ENCODE results near the gene DPP6.

Gene DPP6

GRCh38 chr7:154759989-154760388 is 707.8 kb downstream of the DPP6 start:
- TF ChIP-seq, protein P1, sequence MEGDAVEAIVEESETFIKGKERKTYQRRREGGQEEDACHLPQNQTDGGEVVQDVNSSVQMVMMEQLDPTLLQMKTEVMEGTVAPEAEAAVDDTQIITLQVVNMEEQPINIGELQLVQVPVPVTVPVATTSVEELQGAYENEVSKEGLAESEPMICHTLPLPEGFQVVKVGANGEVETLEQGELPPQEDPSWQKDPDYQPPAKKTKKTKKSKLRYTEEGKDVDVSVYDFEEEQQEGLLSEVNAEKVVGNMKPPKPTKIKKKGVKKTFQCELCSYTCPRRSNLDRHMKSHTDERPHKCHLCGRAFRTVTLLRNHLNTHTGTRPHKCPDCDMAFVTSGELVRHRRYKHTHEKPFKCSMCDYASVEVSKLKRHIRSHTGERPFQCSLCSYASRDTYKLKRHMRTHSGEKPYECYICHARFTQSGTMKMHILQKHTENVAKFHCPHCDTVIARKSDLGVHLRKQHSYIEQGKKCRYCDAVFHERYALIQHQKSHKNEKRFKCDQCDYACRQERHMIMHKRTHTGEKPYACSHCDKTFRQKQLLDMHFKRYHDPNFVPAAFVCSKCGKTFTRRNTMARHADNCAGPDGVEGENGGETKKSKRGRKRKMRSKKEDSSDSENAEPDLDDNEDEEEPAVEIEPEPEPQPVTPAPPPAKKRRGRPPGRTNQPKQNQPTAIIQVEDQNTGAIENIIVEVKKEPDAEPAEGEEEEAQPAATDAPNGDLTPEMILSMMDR (IDR thresholded peaks at IDR 0.05; ENCODE audit: low read depth, low read length), result peak; percentile 14; the same call in 1 of the 2 replicates
- no peaks in the 10 kb centered on the region; the same call in 1 of the 2 replicates for H3K36me3 ChIP-seq

DNA sequence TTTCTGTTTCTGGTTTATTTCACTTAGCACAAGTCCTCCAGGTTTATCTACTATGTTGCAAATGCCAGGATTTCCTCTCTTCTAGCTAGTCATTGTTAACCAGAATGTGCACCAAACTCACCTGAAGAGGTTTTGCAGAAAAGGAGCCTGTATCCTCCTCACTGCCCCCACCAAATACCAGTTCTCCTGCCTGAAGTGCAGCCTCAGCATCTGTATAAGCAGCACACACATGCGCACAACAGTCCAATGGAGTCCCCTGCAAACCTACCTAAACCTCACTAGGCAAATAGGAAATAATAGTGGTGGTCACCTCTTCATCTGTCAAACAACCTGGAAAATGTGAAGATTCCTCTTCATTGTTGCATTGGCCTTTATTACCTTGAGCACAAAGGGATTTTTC is 712.9 kb downstream of the DPP6 start:
- Histone ChIP-seq H3K27me3 (no peaks in the 10 kb centered on the region), H3K9me3 (no peaks in the 10 kb centered on the region; the same call in 1 of the 2 replicates), H3K36me3 (peaks cover 4% of the 10 kb centered on the region), H3K4me3 (ENCODE audit: low read depth, low read length) (no peak overlapping the region), H3K4me1 (peaks cover 25% of the 10 kb centered on the region)
- TF ChIP-seq, protein P1 (IDR thresholded peaks at IDR 0.05; ENCODE audit: low read depth, low read length), result no peak
- no peak for DNase-seq

More at GRCh38 chr7:154759989-154760388, 707.8 kb downstream of the DPP6 start:
- no peak for DNase-seq
- Histone ChIP-seq H3K9me3 (no peaks in the 10 kb centered on the region), H3K4me3 (ENCODE audit: low read depth, low read length) (no peak overlapping the region), H3K27me3 (no peaks in the 10 kb centered on the region), H3K4me1 (no peaks in the 10 kb centered on the region)

DNA sequence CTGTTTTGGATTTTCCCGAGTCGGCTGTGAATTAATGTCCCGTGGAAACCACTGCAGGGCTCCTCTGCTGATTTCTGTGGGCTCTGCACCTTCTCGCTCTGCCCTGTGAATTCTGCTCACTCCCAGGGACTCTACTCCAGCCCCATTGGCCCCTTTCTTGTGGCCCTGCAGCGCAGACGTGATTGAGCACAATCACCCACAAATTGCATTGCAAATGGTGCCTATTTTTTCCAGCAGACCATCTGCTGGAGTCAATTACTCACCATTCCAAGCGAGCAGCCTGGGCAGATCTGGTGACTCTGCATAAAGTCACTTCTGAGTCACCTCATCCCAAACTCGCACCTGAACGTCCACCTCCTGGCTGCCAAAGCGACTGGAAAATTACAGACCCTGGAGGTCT is 714.9 kb downstream of the DPP6 start:
- H3K27me3 ChIP-seq, result no peaks in the 10 kb centered on the region
- peaks cover 34% of the 10 kb centered on the region for H3K4me1 ChIP-seq
- no peak overlapping the region for H3K4me3 ChIP-seq (ENCODE audit: low read depth, low read length)
- peaks cover 4% of the 10 kb centered on the region for H3K36me3 ChIP-seq
- DNase-seq, result peak; percentile 67
- TF ChIP-seq, protein P1 (IDR thresholded peaks at IDR 0.05; ENCODE audit: low read depth, low read length), result no peak
- H3K9me3 ChIP-seq, result no peaks in the 10 kb centered on the region; the same call in 1 of the 2 replicates

GRCh38 chr7:154767821-154768415 is 715.7 kb downstream of the DPP6 start:
- Histone ChIP-seq H3K27me3 (no peaks in the 10 kb centered on the region), H3K9me3 (no peaks in the 10 kb centered on the region; the same call in 1 of the 2 replicates), H3K4me3 (ENCODE audit: low read depth, low read length) (no peak overlapping the region), H3K36me3 (peaks cover 4% of the 10 kb centered on the region), H3K4me1 (peaks cover 34% of the 10 kb centered on the region)
- DNase-seq, result no peak
- TF ChIP-seq, protein P1 (IDR thresholded peaks at IDR 0.05; ENCODE audit: low read depth, low read length), result no peak

DNA sequence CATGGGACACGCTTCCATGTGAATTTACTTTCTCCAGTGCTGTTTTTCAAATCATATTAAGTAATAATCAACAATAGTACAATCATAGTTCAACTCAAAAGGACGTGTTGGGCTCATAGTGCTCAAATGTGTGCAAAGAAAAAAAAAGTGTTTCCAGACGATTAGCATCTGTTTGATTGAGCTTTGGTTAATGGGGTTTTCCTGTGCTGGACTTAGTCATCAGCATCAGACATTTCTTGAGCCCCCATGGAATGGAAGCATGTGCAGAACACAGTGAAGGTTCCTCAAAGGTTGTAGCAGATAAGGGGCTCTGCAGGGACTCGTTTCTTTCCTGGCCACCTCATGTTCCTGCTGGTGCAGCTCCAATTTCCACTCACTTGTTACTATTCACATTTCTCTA is 716.8 kb downstream of the DPP6 start:
- H3K4me3 ChIP-seq (ENCODE audit: low read depth, low read length), result no peak overlapping the region
- H3K36me3 ChIP-seq, result peaks cover 4% of the 10 kb centered on the region
- no peaks in the 10 kb centered on the region; the same call in 1 of the 2 replicates for H3K9me3 ChIP-seq
- TF ChIP-seq, protein P1 (IDR thresholded peaks at IDR 0.05; ENCODE audit: low read depth, low read length), result no peak
- no peaks in the 10 kb centered on the region for H3K27me3 ChIP-seq
- H3K4me1 ChIP-seq, result peaks cover 44% of the 10 kb centered on the region
- DNase-seq, result no peak

- H3K36me3 ChIP-seq, result peaks cover 4% of the 10 kb centered on the region
- H3K4me3 ChIP-seq (ENCODE audit: low read depth, low read length), result no peak overlapping the region
- H3K27me3 ChIP-seq, result no peaks in the 10 kb centered on the region
- TF ChIP-seq, protein P1 (IDR thresholded peaks at IDR 0.05; ENCODE audit: low read depth, low read length), result no peak
- no peak for DNase-seq
- peaks cover 49% of the 10 kb centered on the region for H3K4me1 ChIP-seq
- no peaks in the 10 kb centered on the region; the same call in 1 of the 2 replicates for H3K9me3 ChIP-seq
Observed at GRCh38 chr7:154769527-154769926, 717.3 kb downstream of the DPP6 start.

All from BE2C (cell line).